Sigmoid colon (tissue), 4 donors: ENCODE measurements around the gene BBS1.

ENCODE experiments used
- CTCF ChIP-seq, 4 experiments: fragments of 450-650 bp in 3 of 4; fragments of 200-600 bp in 1 of 4; IDR thresholded peaks; one replicate each; pipeline ENCODE4 v1.5.1; 2016 to 2019; ENCODE audit warnings: antibody characterized with exemption in 4 of 4, mild to moderate bottlenecking in 3 of 4, moderate library complexity in 2 of 4
- EP300 ChIP-seq, 4 donors: sonication (generic); formaldehyde crosslinking; IDR thresholded peaks; one replicate each; pipeline ENCODE4 v1.6.1; 2017; ENCODE audit warnings: antibody characterized with exemption in 4 of 4
- POLR2A ChIP-seq, 2 donors: fragments of 450-650 bp; IDR thresholded peaks; one replicate each; pipeline ENCODE4 v1.6.1; 2016; ENCODE audit warnings: antibody characterized with exemption in 2 of 2, mild to moderate bottlenecking in 2 of 2, moderate library complexity in 2 of 2
- POLR2AphosphoS5 ChIP-seq, 4 donors: sonication (generic); formaldehyde crosslinking; IDR thresholded peaks; one replicate each; pipeline ENCODE4 v1.6.1; 2017; ENCODE audit warnings: antibody characterized with exemption in 4 of 4

GRCh38 chr11:66468691-66469090 lies 41.7 kb upstream of the BBS1 start:
- TF ChIP-seq EP300 (IDR thresholded peaks at IDR 0.05) (no peak), CTCF (IDR thresholded peaks at IDR 0.05) (no peak), POLR2AphosphoS5 (IDR thresholded peaks at IDR 0.05) (no peak), POLR2A (IDR thresholded peaks at IDR 0.05) (no peak)
